ENCODE results near the gene GLI2. TPM values are rescaled to one million over a fixed set of nuclear protein-coding genes. Genes with fewer than 3 reads are reported as not detected.
A peak's percentile ranks its signal among the peaks of the same experiment; 100 is the strongest.

Gene GLI2
- total RNA-seq, 1 donor = 10.1 TPM

- H3K4me1 ChIP-seq (ENCODE audit: insufficient read depth, low read length) = peaks cover 29% of the 10 kb centered on the region
- H3K4me2 ChIP-seq (ENCODE audit: insufficient read depth, low read length) = no peak overlapping the region
- no peaks in the 10 kb centered on the region for H4K20me1 ChIP-seq (ENCODE audit: insufficient read depth, low read length)
- no peak for DNase-seq (ENCODE audit: insufficient read length, low spot score, missing footprints)
- H2AFZ ChIP-seq (ENCODE audit: low read length) = no peak overlapping the region
- H3K9me3 ChIP-seq (ENCODE audit: low read depth, low read length) = peaks cover 3% of the 10 kb centered on the region
- no peak overlapping the region for H3K27ac ChIP-seq (ENCODE audit: low read depth, low read length)
- H3K4me3 ChIP-seq (ENCODE audit: insufficient read depth, low read length) = no peak overlapping the region
- H3K79me2 ChIP-seq (ENCODE audit: insufficient read depth, low read length) = no peaks in the 10 kb centered on the region
- H3K27me3 ChIP-seq (ENCODE audit: insufficient read depth, low read length) = no peaks in the 10 kb centered on the region
- H3K36me3 ChIP-seq (ENCODE audit: insufficient read depth, low read length) = no peaks in the 10 kb centered on the region
- TF ChIP-seq, protein P1, sequence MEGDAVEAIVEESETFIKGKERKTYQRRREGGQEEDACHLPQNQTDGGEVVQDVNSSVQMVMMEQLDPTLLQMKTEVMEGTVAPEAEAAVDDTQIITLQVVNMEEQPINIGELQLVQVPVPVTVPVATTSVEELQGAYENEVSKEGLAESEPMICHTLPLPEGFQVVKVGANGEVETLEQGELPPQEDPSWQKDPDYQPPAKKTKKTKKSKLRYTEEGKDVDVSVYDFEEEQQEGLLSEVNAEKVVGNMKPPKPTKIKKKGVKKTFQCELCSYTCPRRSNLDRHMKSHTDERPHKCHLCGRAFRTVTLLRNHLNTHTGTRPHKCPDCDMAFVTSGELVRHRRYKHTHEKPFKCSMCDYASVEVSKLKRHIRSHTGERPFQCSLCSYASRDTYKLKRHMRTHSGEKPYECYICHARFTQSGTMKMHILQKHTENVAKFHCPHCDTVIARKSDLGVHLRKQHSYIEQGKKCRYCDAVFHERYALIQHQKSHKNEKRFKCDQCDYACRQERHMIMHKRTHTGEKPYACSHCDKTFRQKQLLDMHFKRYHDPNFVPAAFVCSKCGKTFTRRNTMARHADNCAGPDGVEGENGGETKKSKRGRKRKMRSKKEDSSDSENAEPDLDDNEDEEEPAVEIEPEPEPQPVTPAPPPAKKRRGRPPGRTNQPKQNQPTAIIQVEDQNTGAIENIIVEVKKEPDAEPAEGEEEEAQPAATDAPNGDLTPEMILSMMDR (IDR thresholded peaks at IDR 0.05; ENCODE audit: extremely low read depth, low read depth, low read length) = no peak
These were observed 9.4 kb upstream of the GLI2 start for GRCh38 chr2:120726245-120726644.

DNA sequence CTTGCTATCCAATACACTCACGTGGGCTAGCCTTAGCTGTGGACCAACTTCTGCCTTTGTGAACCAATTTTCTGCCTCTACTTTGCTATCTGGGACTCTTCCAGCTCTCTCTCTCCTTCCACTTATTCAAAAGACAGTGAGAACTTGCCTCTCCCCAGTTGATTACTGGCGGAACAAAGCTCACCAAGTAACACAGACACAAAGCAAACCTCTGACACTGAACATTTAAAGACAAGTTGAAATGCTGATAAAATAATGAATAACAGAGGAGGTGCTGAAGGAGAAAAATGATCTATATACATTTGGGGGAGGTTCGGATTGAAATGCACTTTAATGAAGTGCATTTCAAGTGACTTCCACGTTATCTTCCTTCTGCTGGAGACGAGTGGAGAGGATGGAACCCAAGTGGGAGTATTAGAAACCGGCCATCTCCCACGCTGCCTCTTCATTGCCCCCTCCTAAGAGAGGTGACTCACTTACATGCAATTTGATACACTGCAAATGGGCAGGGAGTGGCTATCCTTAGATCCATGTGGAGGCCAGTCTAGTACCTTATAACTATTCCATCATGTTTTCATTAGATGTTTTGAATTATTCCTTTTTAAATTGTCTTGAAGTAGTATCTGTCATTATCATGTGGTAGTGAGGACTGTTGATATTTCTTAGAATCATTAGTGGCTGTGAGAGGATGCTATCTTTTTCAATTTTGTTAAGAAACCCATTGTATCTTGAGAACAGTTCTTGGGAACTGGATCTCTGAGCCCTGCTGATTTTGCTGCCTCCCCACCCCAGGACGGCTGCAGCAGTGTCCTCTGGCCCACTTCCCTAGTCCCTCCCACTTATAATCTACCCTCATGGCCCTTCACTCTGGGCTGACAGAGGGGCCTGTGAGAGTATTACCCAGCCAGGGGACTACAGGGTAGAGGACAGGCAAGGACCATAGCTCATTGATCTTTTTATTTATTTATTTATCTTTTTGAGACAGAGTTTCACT is 6.0 kb upstream of the GLI2 start:
- peak overlapping the region; percentile 69 for H3K4me2 ChIP-seq (ENCODE audit: insufficient read depth, low read length)
- TF ChIP-seq, protein P1 (IDR thresholded peaks at IDR 0.05; ENCODE audit: extremely low read depth, low read depth, low read length) = no peak

GRCh38 chr2:120731175-120731574 is 4.5 kb upstream of the GLI2 start:
- Histone ChIP-seq H3K4me1 (ENCODE audit: insufficient read depth, low read length) (peaks cover 18% of the 10 kb centered on the region), H3K4me2 (ENCODE audit: insufficient read depth, low read length) (no peak overlapping the region), H3K4me3 (ENCODE audit: insufficient read depth, low read length) (no peak overlapping the region), H4K20me1 (ENCODE audit: insufficient read depth, low read length) (no peaks in the 10 kb centered on the region), H3K79me2 (ENCODE audit: insufficient read depth, low read length) (no peaks in the 10 kb centered on the region), H3K27me3 (ENCODE audit: insufficient read depth, low read length) (no peaks in the 10 kb centered on the region), H3K27ac (ENCODE audit: low read depth, low read length) (no peak overlapping the region), H3K36me3 (ENCODE audit: insufficient read depth, low read length) (no peaks in the 10 kb centered on the region), H2AFZ (ENCODE audit: low read length) (no peak overlapping the region), H3K9me3 (ENCODE audit: low read depth, low read length) (no peaks in the 10 kb centered on the region)
- DNase-seq (ENCODE audit: insufficient read length, low spot score, missing footprints) = no peak
- TF ChIP-seq, protein P1 (IDR thresholded peaks at IDR 0.05; ENCODE audit: extremely low read depth, low read depth, low read length) = no peak

More for the DNA sequence above, 6.0 kb upstream of the GLI2 start:
- Histone ChIP-seq H4K20me1 (ENCODE audit: insufficient read depth, low read length) (no peaks in the 10 kb centered on the region), H3K27ac (ENCODE audit: low read depth, low read length) (peak overlapping the region; percentile 59), H3K79me2 (ENCODE audit: insufficient read depth, low read length) (no peaks in the 10 kb centered on the region), H3K27me3 (ENCODE audit: insufficient read depth, low read length) (no peaks in the 10 kb centered on the region), H3K9me3 (ENCODE audit: low read depth, low read length) (peaks cover 3% of the 10 kb centered on the region), H3K36me3 (ENCODE audit: insufficient read depth, low read length) (no peaks in the 10 kb centered on the region), H3K4me3 (ENCODE audit: insufficient read depth, low read length) (peak overlapping the region; percentile 27), H2AFZ (ENCODE audit: low read length) (peak overlapping the region; percentile 48), H3K4me1 (ENCODE audit: insufficient read depth, low read length) (peaks cover 13% of the 10 kb centered on the region)
- DNase-seq (ENCODE audit: insufficient read length, low spot score, missing footprints) = peak; percentile 89
